ENCODE measurements around the gene NAA60.

DNA sequence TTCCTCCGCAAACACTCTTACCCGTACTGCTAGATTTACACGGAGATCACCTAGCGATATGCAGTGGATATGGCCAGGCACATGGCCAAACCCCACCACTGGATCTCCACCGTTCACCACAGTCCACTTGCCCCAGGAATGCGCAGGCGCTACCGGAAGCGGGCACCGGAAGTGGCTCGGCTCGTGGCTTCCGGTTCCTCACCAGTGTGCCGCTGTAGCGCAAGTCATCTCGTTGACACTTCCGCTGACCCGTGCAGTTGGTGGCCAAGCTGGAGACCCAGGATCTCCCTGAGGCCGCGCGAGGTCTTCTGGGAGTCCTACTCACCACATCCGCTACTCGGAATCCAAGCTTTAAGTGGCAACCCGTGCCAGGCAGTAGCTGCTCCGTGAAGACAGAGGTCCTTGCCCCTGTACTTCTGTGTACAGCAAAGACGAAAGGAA is 11.7 kb upstream of the NAA60 start:
- no peak for TF ChIP-seq CTCF (optimal IDR thresholded peaks at IDR 0.05 in 1 of 3, IDR thresholded peaks at IDR 0.05 in 1 of 3, conservative IDR thresholded peaks at IDR 0.05 in 1 of 3; ENCODE audit: extremely low read depth in 1 of 3, insufficient read depth in 2 of 3, low read length in 3 of 3)
- TF ChIP-seq EZH2 (IDR thresholded peaks at IDR 0.05; ENCODE audit: low read length) = no peak
